AG04449 (cell line): Measurements from ENCODE around the gene ZBTB42.

ENCODE experiments used
- CTCF ChIA-PET: fragments of 350-600 bp; formaldehyde crosslinking; extraction: SDS; loops from one replicate; lab custom pipeline; 2021; ENCODE audit warnings: antibody characterized with exemption; lab: Yijun Ruan, JAX
- POLR2A ChIA-PET: fragments of 400-600, 350-600 bp; formaldehyde crosslinking; extraction: SDS; loops from one replicate; lab custom pipeline; 2020; ENCODE audit warnings: antibody characterized with exemption, inconsistent platforms; lab: Yijun Ruan, JAX
- DNase-seq: peaks from one replicate; pipeline ENCODE4 v3.0.0-alpha.2; 2010; ENCODE audit warnings: low read depth, low spot score
- H3K4me3 ChIP-seq: 2 replicates; pipeline ENCODE4 v1.5.1; 2011; ENCODE audit warnings: low read depth, mild to moderate bottlenecking, control low read depth, low read length
- CTCF ChIP-seq: IDR thresholded peaks from one replicate; pipeline ENCODE4 v1.5.1; 2011; ENCODE audit warnings: mild to moderate bottlenecking, moderate library complexity, low read length, control low read depth, inconsistent platforms; ENCODE audit not compliant: insufficient read depth; ENCODE audit errors: missing control alignments

ZBTB42 gene

GRCh38 chr14:104818714-104819161, 17.8 kb downstream of the ZBTB42 start:
- DNase-seq: no peak
- ChIA-PET CTCF (interaction anchor here (0.8 to 1.2 kb wide), 3 partner anchors 8 to 65 kb away, joined by 3 to 5 read pairs (median 4); no protein-coding TSS in a partner anchor), POLR2A (interaction anchor here (1.6 kb wide), 1 partner anchor 24 kb away, joined by 3 read pairs; no protein-coding TSS in a partner anchor)
- H3K4me3 ChIP-seq: no peak overlapping the region
- no peak for TF ChIP-seq CTCF

GRCh38 chr14:104819361-104819781, 18.5 kb downstream of the ZBTB42 start:
- no peak overlapping the region for H3K4me3 ChIP-seq
- no peak for TF ChIP-seq CTCF
- DNase-seq: no peak
- POLR2A ChIA-PET: interaction anchor here (1.6 kb wide), 1 partner anchor 25 kb away, joined by 3 read pairs; no protein-coding TSS in a partner anchor
- CTCF ChIA-PET: interaction anchor here (1.0 to 4.1 kb wide), 4 partner anchors 19 to 66 kb away, joined by 3 to 18 read pairs (median 4); partner anchors contain the start of gene ZBTB42

GRCh38 chr14:104820669-104821228, 19.8 kb downstream of the ZBTB42 start:
- no peak overlapping the region for H3K4me3 ChIP-seq
- ChIA-PET POLR2A (interaction anchor here (0.6 kb wide), 1 partner anchor 12 kb away, joined by 4 read pairs; no protein-coding TSS in a partner anchor), CTCF (interaction anchor here (0.7 to 4.1 kb wide), 15 partner anchors 10 to 84 kb away, joined by 3 to 18 read pairs (median 3); partner anchors contain the start of genes SIVA1 and ZBTB42)
- peak; percentile 90 for TF ChIP-seq CTCF
- DNase-seq: no peak

- CTCF ChIA-PET: interaction anchor here (0.8 to 4.1 kb wide), 12 partner anchors 9 to 98 kb away, joined by 3 to 18 read pairs (median 4); partner anchors contain the start of genes ADSS1, SIVA1 and ZBTB42
- no peak for DNase-seq
- POLR2A ChIA-PET: interaction anchor here (0.6 kb wide), 1 partner anchor 12 kb away, joined by 4 read pairs; no protein-coding TSS in a partner anchor
- no peak overlapping the region for H3K4me3 ChIP-seq
- no peak for TF ChIP-seq CTCF
These were observed 20.5 kb downstream of the ZBTB42 start for GRCh38 chr14:104821229-104821945.

GRCh38 chr14:104821971-104822608, 21.2 kb downstream of the ZBTB42 start:
- ChIA-PET POLR2A (no interaction called here), CTCF (interaction anchor here (1.2 to 4.1 kb wide), 5 partner anchors 22 to 99 kb away, joined by 3 to 18 read pairs (median 8); partner anchors contain the start of genes ADSS1 and ZBTB42)
- H3K4me3 ChIP-seq: no peak overlapping the region
- DNase-seq: no peak
- TF ChIP-seq CTCF: no peak
